CD4-positive, alpha-beta T cell treated with Interleukin-17A for 1 hour (primary cell): ENCODE data around the gene SLC30A5.

Experiments
- DNase-seq: peaks from one replicate; pipeline ENCODE4 v3.0.0-alpha.2; 2020

Gene SLC30A5

DNA sequence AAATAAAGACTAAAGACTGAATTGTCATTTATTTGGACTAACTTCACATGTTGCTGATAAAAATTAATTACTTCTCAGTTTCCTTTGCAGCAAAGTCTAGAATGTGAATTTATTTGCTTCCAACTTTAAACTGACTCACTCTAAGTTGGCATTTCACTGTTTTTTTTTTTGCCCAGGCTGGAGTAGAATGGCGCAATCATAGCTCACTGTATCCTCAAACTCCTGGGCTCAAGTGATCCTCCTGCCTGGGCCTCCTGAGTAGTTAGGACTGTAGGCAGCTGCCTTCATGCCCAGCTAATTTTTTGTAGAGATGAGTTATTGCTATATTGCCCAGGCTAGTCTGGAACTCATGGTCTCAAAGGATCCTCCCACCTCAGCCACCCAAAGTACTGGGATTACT is 76.7 kb downstream of the SLC30A5 start:
- no peak for DNase-seq

DNA sequence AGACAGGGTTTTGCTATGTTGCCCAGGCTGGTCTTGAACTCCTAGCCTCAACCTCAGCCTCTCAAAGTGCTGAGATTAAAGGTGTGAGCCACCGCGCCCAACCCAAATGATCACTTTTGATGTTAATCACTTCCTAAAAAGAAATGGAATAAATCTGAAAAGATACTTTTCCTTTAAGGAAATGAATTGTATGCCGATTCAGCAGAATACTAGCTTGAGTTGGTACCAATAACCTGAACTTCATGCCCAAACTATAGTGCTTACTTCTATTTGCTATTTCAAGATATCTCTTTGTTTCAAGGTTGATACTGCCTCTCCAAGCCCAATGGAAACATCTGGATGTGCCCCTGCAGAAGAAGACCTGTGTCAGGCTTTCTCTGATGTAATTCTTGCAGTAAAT is 77.2 kb downstream of the SLC30A5 start:
- no peak for DNase-seq
